PC-3 (cell line): ENCODE results near the gene SOS1. TPM values are rescaled to one million over a fixed set of nuclear protein-coding genes. Genes with fewer than 3 reads are reported as not detected.
"Not testable (repeated sequence)": the region's sequence is repeated elsewhere in the genome, so short reads cannot be mapped to it uniquely, and the experiment has no call there.

Experiments used
- ATAC-seq: fragments of 200-7000 bp; cut with Tn5 transposase; 2 replicates; pipeline ENCODE4 v1.9.1; 2020; ENCODE audit warnings: mild to moderate bottlenecking, moderate library complexity
- BruUV-seq: library from RNA; stranded (reverse); fragments of 400-500 nt; replicated peaks from 2 replicates; lab custom pipeline; 2021; lab: Mats Ljungman, UMichigan
- CTCF ChIA-PET: fragments of 300-600 bp; sonication (Branson Sonifier 250); formaldehyde crosslinking; loops from one replicate; lab custom pipeline; 2022; ENCODE audit warnings: antibody characterized with exemption; lab: Charles Lee
- POLR2A ChIA-PET: fragments of 300-600 bp; sonication (Branson Sonifier 250); formaldehyde crosslinking; loops from one replicate; lab custom pipeline; 2022; ENCODE audit warnings: antibody characterized with exemption; ENCODE audit not compliant: unreplicated experiment; lab: Charles Lee
- DNase-seq: peaks from one replicate; pipeline ENCODE4 v3.0.0-alpha.2; 2015
- H2AFZ ChIP-seq: fragments of 300-600 bp; sonication (generic); 2 replicates; pipeline ENCODE4 v1.6.0; 2016; ENCODE audit warnings: antibody characterized with exemption, low read length
- H3F3A ChIP-seq: fragments of 300-600 bp; sonication (generic); one replicate; pipeline ENCODE4 v1.6.0; 2017; ENCODE audit warnings: antibody characterized with exemption, low read length, control low read depth, mild to moderate bottlenecking; ENCODE audit not compliant: unreplicated experiment
- H3K27ac ChIP-seq: fragments of 300-600 bp; sonication (generic); 2 replicates; pipeline ENCODE4 v1.5.1; 2016; ENCODE audit warnings: mild to moderate bottlenecking, low read length
- H3K27me3 ChIP-seq: fragments of 300-600 bp; sonication (generic); 2 replicates; pipeline ENCODE4 v1.6.1; 2016; ENCODE audit warnings: low read length, mixed read lengths
- H3K36me3 ChIP-seq: fragments of 300-600 bp; sonication (generic); 2 replicates; pipeline ENCODE4 v1.6.1; 2016; ENCODE audit warnings: low read depth, mixed run types, low read length, mixed read lengths
- H3K4me1 ChIP-seq: fragments of 300-600 bp; sonication (generic); 2 replicates; pipeline ENCODE4 v1.5.1; 2016; ENCODE audit warnings: low read length; ENCODE audit not compliant: insufficient read depth
- H3K4me2 ChIP-seq: fragments of 300-600 bp; sonication (generic); 2 replicates; pipeline ENCODE4 v1.6.0; 2016; ENCODE audit warnings: low read length
- H3K4me3 ChIP-seq: fragments of 300-600 bp; sonication (generic); 2 replicates; pipeline ENCODE4 v1.5.1; 2016; ENCODE audit warnings: mild to moderate bottlenecking, low read length, mixed read lengths
- H3K79me2 ChIP-seq: fragments of 300-600 bp; sonication (generic); 2 replicates; pipeline ENCODE4 v1.6.1; 2017; ENCODE audit warnings: low read length, mixed read lengths
- H3K9ac ChIP-seq: fragments of 300-600 bp; sonication (generic); 2 replicates; pipeline ENCODE4 v1.6.0; 2016; ENCODE audit warnings: mild to moderate bottlenecking, low read length
- H3K9me2 ChIP-seq: fragments of 300-600 bp; sonication (generic); replicated peaks from 2 replicates; pipeline ENCODE4 v1.6.1; 2016; ENCODE audit warnings: mixed run types, low read length, mixed read lengths
- H3K9me3 ChIP-seq: fragments of 300-600 bp; sonication (generic); 2 replicates; pipeline ENCODE4 v1.6.1; 2016; ENCODE audit warnings: low read length, mixed read lengths
- H4K20me1 ChIP-seq: fragments of 300-600 bp; sonication (generic); 2 replicates; pipeline ENCODE4 v1.6.1; 2016; ENCODE audit warnings: low read length, mixed read lengths
- EZH2 ChIP-seq: fragments of 300-600 bp; sonication (generic); IDR thresholded peaks from one replicate; pipeline ENCODE4 v1.6.1; 2017; ENCODE audit warnings: antibody characterized with exemption, mild to moderate bottlenecking, low read length; ENCODE audit not compliant: unreplicated experiment
- EZH2phosphoT487 ChIP-seq: fragments of 300-600 bp; sonication (generic); IDR thresholded peaks from 2 replicates; pipeline ENCODE4 v1.6.1; 2018; ENCODE audit warnings: mild to moderate bottlenecking, antibody characterized with exemption, low read length, borderline replicate concordance
- intact Hi-C: fragments of 100-400 bp; cut with micrococcal nuclease; formaldehyde crosslinking; loops from 2 replicates; pipeline ENCODE4 v1.9.0; 2023
- total RNA-seq: library from RNA; depleted of rRNA; stranded (reverse); fragments of >200 nt; gene quantifications from 2 replicates; pipeline ENCODE4 v1.2.3, GENCODE V29; 2014
- TF ChIP-seq, protein P1 (sequence below): fragments of 300-600 bp; sonication (generic); conservative IDR thresholded peaks from 2 replicates; pipeline ENCODE4 v1.5.1; 2017; ENCODE audit warnings: antibody characterized with exemption, low read depth, mild to moderate bottlenecking, low read length

Gene SOS1
- total RNA-seq, 1 experiment from 2014 or later: 9.7 TPM

DNA sequence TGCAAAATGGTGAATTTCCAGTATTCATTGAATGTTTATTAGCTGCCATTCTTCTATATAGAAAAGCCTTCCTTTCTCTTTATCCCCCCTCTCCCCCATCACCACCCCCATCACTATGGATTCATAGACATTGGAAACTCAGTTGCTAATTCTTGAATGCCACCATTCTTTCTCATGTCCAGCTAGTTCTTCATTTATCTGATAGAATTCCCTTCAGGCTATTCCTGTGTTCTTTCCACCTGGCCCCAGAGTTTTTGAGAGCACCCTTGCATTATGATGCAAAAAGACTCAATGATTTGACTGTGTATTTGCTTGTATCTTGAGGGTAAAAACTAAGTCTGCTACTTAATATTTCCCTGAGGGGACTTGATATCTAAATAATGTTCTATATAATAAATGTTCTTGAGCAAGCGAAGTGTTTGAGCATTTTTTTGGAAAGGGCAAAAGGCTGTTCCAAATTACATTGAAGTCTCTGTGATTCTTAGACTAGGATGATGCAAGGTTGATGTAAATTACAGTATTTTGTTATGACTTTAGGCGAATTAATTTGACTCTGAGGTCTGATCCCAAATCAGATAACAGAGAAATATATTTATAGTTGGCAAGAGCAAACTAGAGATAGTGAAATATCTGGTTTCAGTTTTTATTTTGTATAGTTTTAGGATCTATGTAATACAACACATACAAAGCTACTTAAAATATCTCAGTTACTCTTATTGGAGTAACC lies 18.8 kb upstream of the SOS1 start:
- Histone ChIP-seq H2AFZ (no peak overlapping the region), H3K4me3 (no peak overlapping the region), H3K27ac (no peak overlapping the region), H3K4me2 (no peak overlapping the region), H3K9me3 (no peaks in the 10 kb centered on the region), H4K20me1 (no peaks in the 10 kb centered on the region), H3K27me3 (no peaks in the 10 kb centered on the region), H3K79me2 (no peaks in the 10 kb centered on the region), H3K4me1 (peaks cover 15% of the 10 kb centered on the region), H3K9me2 (no peaks in the 10 kb centered on the region), H3K9ac (no peak overlapping the region), H3F3A (no peaks in the 10 kb centered on the region), H3K36me3 (no peaks in the 10 kb centered on the region)
- POLR2A ChIA-PET: no interaction called here
- ATAC-seq (no peak), DNase-seq (no peak)
- TF ChIP-seq, protein P1, sequence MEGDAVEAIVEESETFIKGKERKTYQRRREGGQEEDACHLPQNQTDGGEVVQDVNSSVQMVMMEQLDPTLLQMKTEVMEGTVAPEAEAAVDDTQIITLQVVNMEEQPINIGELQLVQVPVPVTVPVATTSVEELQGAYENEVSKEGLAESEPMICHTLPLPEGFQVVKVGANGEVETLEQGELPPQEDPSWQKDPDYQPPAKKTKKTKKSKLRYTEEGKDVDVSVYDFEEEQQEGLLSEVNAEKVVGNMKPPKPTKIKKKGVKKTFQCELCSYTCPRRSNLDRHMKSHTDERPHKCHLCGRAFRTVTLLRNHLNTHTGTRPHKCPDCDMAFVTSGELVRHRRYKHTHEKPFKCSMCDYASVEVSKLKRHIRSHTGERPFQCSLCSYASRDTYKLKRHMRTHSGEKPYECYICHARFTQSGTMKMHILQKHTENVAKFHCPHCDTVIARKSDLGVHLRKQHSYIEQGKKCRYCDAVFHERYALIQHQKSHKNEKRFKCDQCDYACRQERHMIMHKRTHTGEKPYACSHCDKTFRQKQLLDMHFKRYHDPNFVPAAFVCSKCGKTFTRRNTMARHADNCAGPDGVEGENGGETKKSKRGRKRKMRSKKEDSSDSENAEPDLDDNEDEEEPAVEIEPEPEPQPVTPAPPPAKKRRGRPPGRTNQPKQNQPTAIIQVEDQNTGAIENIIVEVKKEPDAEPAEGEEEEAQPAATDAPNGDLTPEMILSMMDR: no peak
- TF ChIP-seq EZH2 (no peak), EZH2phosphoT487 (no peak)
- no TSS peak for BruUV-seq
- CTCF ChIA-PET: no interaction called here
- intact Hi-C loops: no loop called here

DNA sequence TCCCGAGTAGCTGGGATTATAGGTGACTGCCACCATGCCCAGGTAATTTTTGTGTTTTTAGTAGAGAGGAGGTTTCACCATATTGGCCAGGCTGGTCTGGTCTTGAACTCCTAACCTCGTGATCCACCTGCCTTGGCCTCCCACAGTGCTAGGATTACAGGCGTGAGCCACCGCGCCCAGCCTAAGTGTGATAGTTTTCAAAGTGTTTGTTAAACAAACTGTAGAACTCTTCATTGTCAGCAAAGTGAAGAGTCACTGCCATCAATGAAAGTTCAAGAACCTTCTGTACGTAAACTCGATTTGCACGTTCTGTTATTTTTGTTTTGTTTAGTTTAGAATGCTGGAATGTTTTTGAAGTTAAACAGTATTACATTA lies 18.0 kb upstream of the SOS1 start:
- H3K9me2 ChIP-seq: no peaks in the 10 kb centered on the region
- H3K4me1 ChIP-seq: peaks cover 15% of the 10 kb centered on the region
- TF ChIP-seq EZH2 (no peak), EZH2phosphoT487 (no peak)
- TF ChIP-seq, protein P1: no peak
- ChIA-PET POLR2A (no interaction called here), CTCF (no interaction called here)
- H3K36me3 ChIP-seq: no peaks in the 10 kb centered on the region
- H3K27ac ChIP-seq: no peak overlapping the region
- H3K9ac ChIP-seq: no peak overlapping the region
- no peaks in the 10 kb centered on the region for H3K9me3 ChIP-seq
- no peaks in the 10 kb centered on the region for H3K27me3 ChIP-seq
- ATAC-seq (no peak), DNase-seq (no peak)
- H2AFZ ChIP-seq: no peak overlapping the region
- H4K20me1 ChIP-seq: no peaks in the 10 kb centered on the region
- H3K4me3 ChIP-seq: no peak overlapping the region
- intact Hi-C loops: no loop called here
- no peaks in the 10 kb centered on the region for H3F3A ChIP-seq
- no peak overlapping the region for H3K4me2 ChIP-seq
- no TSS peak for BruUV-seq
- H3K79me2 ChIP-seq: no peaks in the 10 kb centered on the region

DNA sequence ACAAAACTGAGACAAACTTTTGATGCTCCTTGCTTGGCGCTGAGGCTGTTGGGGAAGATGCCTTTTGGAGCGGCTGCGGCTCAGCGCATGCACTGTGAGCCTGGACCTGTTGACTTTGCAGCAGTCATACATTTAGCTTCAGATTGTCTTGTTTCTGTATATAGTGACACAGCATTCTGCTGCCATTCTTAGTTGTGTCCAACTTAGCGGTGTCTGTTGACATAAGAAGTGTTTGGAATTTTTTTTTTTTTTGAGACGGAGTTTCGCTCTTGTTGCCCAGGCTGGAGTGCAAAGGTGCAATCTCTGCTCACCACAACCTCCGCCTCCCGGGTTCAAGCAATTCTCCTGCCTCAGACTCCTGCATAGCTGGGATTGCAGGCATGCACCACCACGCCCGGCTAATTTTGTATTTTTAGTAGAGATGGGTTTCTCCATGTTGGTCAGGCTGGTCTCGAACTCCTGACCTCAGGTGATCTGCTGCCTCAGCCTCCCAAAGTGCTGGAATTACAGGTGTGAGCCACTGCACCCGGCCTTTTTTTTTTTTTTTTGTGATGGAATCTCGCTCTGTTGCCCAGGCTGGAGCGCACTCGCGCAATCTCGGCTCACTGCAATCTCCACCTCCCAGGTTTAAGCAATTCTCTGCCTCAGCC lies 17.5 kb upstream of the SOS1 start:
- H3K36me3 ChIP-seq, POLR2A ChIA-PET, H3K9me3 ChIP-seq, H3K27me3 ChIP-seq, intact Hi-C loops, H3K9ac ChIP-seq, H3K79me2 ChIP-seq, H3K9me2 ChIP-seq, H3K4me3 ChIP-seq, H3K4me2 ChIP-seq, H4K20me1 ChIP-seq, CTCF ChIA-PET, H2AFZ ChIP-seq, BruUV-seq, H3F3A ChIP-seq, DNase-seq, H3K27ac ChIP-seq, ATAC-seq: not testable (repeated sequence)
- H3K4me1 ChIP-seq: peaks cover 15% of the 10 kb centered on the region
